Endothelial cell of umbilical vein (primary cell): ENCODE data around the gene CAPRIN2.

ENCODE experiments used
- EZH2 ChIP-seq: IDR thresholded peaks from 2 replicates; pipeline ENCODE4 v1.6.1; 2012; ENCODE audit warnings: borderline replicate concordance, low read depth, mild to moderate bottlenecking, moderate library complexity, low read length, inconsistent platforms; ENCODE audit not compliant: severe bottlenecking
- GATA2 ChIP-seq: IDR thresholded peaks from 2 replicates; pipeline ENCODE4 v1.7.0; 2011; ENCODE audit warnings: low read depth, mild to moderate bottlenecking, moderate library complexity, mixed read lengths, low read length; ENCODE audit not compliant: insufficient read length, insufficient read depth
- JUN ChIP-seq: IDR thresholded peaks from 2 replicates; pipeline ENCODE4 v1.6.1; 2011; ENCODE audit warnings: borderline replicate concordance, low read depth; ENCODE audit not compliant: insufficient read length, insufficient read depth
- MYC ChIP-seq: IDR thresholded peaks from one replicate; pipeline ENCODE4 v1.6.1; 2011; ENCODE audit warnings: mild to moderate bottlenecking, low read depth, low read length
- POLR2A ChIP-seq: IDR thresholded peaks from 2 replicates; pipeline ENCODE4 v1.6.1; 2012; ENCODE audit warnings: low read depth, mild to moderate bottlenecking, control low read depth, low read length
- POLR2AphosphoS5 ChIP-seq: IDR thresholded peaks from 2 replicates; pipeline ENCODE4 v1.6.1; 2012; ENCODE audit warnings: low read depth, mild to moderate bottlenecking, control low read depth, low read length, moderate library complexity; ENCODE audit not compliant: insufficient read depth
- TF ChIP-seq, protein P1 (sequence below), 2 donors: IDR thresholded peaks; 1 replicate in 1 of 2; 2 replicates in 1 of 2; pipeline ENCODE4 v1.5.1; 2011; ENCODE audit warnings: low read length in 2 of 2, mild to moderate bottlenecking in 2 of 2, moderate library complexity in 2 of 2, control low read depth in 1 of 2, inconsistent platforms in 1 of 2, low read depth in 1 of 2; ENCODE audit not compliant: insufficient read depth in 1 of 2; ENCODE audit errors: extremely low read depth in 1 of 2
- TF ChIP-seq, protein P2 (sequence below): IDR thresholded peaks from 2 replicates; pipeline ENCODE4 v1.6.1; 2011; ENCODE audit not compliant: insufficient read depth, insufficient read length

- TF ChIP-seq, protein P1, sequence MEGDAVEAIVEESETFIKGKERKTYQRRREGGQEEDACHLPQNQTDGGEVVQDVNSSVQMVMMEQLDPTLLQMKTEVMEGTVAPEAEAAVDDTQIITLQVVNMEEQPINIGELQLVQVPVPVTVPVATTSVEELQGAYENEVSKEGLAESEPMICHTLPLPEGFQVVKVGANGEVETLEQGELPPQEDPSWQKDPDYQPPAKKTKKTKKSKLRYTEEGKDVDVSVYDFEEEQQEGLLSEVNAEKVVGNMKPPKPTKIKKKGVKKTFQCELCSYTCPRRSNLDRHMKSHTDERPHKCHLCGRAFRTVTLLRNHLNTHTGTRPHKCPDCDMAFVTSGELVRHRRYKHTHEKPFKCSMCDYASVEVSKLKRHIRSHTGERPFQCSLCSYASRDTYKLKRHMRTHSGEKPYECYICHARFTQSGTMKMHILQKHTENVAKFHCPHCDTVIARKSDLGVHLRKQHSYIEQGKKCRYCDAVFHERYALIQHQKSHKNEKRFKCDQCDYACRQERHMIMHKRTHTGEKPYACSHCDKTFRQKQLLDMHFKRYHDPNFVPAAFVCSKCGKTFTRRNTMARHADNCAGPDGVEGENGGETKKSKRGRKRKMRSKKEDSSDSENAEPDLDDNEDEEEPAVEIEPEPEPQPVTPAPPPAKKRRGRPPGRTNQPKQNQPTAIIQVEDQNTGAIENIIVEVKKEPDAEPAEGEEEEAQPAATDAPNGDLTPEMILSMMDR (IDR thresholded peaks at IDR 0.05; ENCODE audit: extremely low read depth in 1 of 2, insufficient read depth in 1 of 2, low read depth in 1 of 2, low read length in 2 of 2): no peak
- no peak for TF ChIP-seq EZH2
- TF ChIP-seq JUN: no peak
- TF ChIP-seq POLR2A: no peak
- TF ChIP-seq, protein P2, sequence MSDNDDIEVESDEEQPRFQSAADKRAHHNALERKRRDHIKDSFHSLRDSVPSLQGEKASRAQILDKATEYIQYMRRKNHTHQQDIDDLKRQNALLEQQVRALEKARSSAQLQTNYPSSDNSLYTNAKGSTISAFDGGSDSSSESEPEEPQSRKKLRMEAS: no peak
- no peak for TF ChIP-seq POLR2AphosphoS5
- no peak for TF ChIP-seq MYC
- TF ChIP-seq GATA2: no peak
Measured at GRCh38 chr12:30792648-30793499, 38.1 kb upstream of the CAPRIN2 start.
